Gastrocnemius medialis (tissue), 4 donors: ENCODE results near the gene POLR3GL. TPM values are rescaled to one million over a fixed set of nuclear protein-coding genes. Genes with fewer than 3 reads are reported as not detected.
A peak's percentile ranks its signal among the peaks of the same experiment; 100 is the strongest.
"Not testable (repeated sequence)": the region's sequence is repeated elsewhere in the genome, so short reads cannot be mapped to it uniquely, and the experiment has no call there.

Source experiments
- ATAC-seq, 2 donors: fragments of 150-250 bp; one replicate each; pipeline ENCODE4 v1.9.1; 2016
- DNase-seq, 2 donors: peaks; one replicate each; pipeline ENCODE4 v3.0.0-alpha.2; 2019
- H3K27ac ChIP-seq, 4 donors: fragments of 200-600 bp; sonication (generic); 1 replicate in 1 of 4; 2 replicates in 3 of 4; pipeline ENCODE4 v1.5.1; 2016 to 2018; ENCODE audit warnings: mild to moderate bottlenecking in 2 of 4, moderate library complexity in 1 of 4
- H3K27me3 ChIP-seq, 3 donors: fragments of 200-600 bp; sonication (generic) in 2 of 3; 1 replicate in 1 of 3; 2 replicates in 2 of 3; pipeline versions ENCODE4 v1.5.1 to v1.6.0; 2016 to 2019; ENCODE audit warnings: mild to moderate bottlenecking in 1 of 3, moderate library complexity in 1 of 3
- H3K36me3 ChIP-seq, 2 donors: fragments of 200-600 bp; sonication (generic) in 1 of 2; one replicate each; pipeline ENCODE4 v1.5.1; 2017 to 2018
- H3K4me1 ChIP-seq, 2 donors: fragments of 200-600 bp; sonication (generic) in 1 of 2; one replicate each; pipeline ENCODE4 v1.5.1; 2016 to 2017; ENCODE audit warnings: mild to moderate bottlenecking in 2 of 2
- H3K4me3 ChIP-seq, 4 donors: fragments of 200-600 bp; sonication (generic) in 3 of 4; 1 replicate in 1 of 4; 2 replicates in 3 of 4; pipeline ENCODE4 v1.5.1; 2016 to 2019; ENCODE audit warnings: mild to moderate bottlenecking in 2 of 4
- H3K9me3 ChIP-seq, 3 donors: fragments of 200-600 bp; sonication (generic) in 2 of 3; 1 replicate in 1 of 3; 2 replicates in 2 of 3; pipeline ENCODE4 v1.5.1; 2016 to 2019
- POLR2A ChIP-seq, 2 donors: fragments of 450-650 bp; IDR thresholded peaks; one replicate each; pipeline ENCODE4 v1.6.1; 2017; ENCODE audit warnings: antibody characterized with exemption in 2 of 2, mild to moderate bottlenecking in 2 of 2, moderate library complexity in 2 of 2
- in situ Hi-C, 4 donors: fragments of 200-750 bp; cut with MboI; loops; one replicate each; pipeline versions ENCODE4 v1.15.0 to v1.8.0; 2017; ENCODE audit warnings: low sequenced_read_pairs in 4 of 4
- intact Hi-C: fragments of 100-400 bp; cut with DNase I; formaldehyde crosslinking; loops from one replicate; pipeline ENCODE4 v1.15.1; 2023; ENCODE audit warnings: low total_unique reads
- total RNA-seq, 4 donors: library from RNA; depleted of rRNA; stranded (reverse); fragments of >200 nt; gene quantifications; one replicate each; pipeline versions ENCODE4 v1.1.0 to v1.2.3, GENCODE V29; 2016
- TF ChIP-seq, protein P1 (sequence below), 5 experiments: fragments of 450-650 bp in 3 of 5; fragments of 200-600 bp in 2 of 5; sonication (generic) in 2 of 5; IDR thresholded peaks in 4 of 5; conservative IDR thresholded peaks in 1 of 5; 1 replicate in 4 of 5; 2 replicates in 1 of 5; pipeline ENCODE4 v1.5.1; 2016 to 2019; ENCODE audit warnings: antibody characterized with exemption in 5 of 5, mild to moderate bottlenecking in 3 of 5, moderate library complexity in 3 of 5

POLR3GL gene
- total RNA-seq, 4 donors from 2014 or later = 43.5 to 78.8 (median 59.4) TPM

DNA sequence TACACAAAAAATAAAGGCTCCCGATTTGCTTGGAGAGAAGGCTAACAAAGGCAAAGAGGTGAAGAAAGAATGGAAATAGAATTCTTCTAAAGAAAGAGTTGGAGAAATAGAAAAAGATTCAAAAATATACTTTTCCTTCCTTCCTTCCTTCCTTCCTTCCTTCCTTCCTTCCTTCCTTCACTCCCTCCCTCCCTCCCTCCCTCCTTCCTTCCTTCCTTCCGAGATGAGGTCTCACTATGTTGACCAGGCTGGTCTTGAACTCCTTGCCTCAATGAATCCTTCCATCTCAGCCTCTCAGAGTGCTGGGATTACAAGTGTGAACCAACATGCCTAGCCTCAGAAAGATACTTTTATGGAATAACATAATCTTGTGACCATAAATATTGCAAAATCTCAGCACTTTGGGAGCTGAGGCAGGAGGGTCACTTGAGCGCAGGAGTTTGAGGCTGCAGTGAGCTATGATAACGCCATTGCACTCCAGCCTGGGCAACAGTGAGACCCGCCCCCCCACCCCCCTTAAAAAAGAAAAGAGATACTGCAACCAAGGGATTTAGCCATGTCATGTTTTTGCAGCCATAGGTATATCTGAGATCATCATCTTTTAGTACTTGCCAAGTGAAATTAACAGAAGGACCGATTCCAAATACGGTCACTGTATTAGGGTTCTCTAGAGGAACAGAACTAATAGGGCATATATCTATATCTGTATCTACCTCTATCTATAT, 58.1 kb downstream of the POLR3GL start:
- no peaks in the 10 kb centered on the region for H3K36me3 ChIP-seq
- H3K4me3 ChIP-seq = peak overlapping the region in 1 of 4 donors; percentile 71
- H3K27ac ChIP-seq = peak overlapping the region; percentile 92 to 95 (median 94)
- DNase-seq = no peak
- no peak for ATAC-seq
- intact Hi-C loops (no loop called here), in situ Hi-C loops (no loop called here)
- no peaks in the 10 kb centered on the region for H3K9me3 ChIP-seq
- H3K4me1 ChIP-seq = peaks cover 27 to 38% of the 10 kb centered on the region in 2 donors
- TF ChIP-seq, protein P1, sequence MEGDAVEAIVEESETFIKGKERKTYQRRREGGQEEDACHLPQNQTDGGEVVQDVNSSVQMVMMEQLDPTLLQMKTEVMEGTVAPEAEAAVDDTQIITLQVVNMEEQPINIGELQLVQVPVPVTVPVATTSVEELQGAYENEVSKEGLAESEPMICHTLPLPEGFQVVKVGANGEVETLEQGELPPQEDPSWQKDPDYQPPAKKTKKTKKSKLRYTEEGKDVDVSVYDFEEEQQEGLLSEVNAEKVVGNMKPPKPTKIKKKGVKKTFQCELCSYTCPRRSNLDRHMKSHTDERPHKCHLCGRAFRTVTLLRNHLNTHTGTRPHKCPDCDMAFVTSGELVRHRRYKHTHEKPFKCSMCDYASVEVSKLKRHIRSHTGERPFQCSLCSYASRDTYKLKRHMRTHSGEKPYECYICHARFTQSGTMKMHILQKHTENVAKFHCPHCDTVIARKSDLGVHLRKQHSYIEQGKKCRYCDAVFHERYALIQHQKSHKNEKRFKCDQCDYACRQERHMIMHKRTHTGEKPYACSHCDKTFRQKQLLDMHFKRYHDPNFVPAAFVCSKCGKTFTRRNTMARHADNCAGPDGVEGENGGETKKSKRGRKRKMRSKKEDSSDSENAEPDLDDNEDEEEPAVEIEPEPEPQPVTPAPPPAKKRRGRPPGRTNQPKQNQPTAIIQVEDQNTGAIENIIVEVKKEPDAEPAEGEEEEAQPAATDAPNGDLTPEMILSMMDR (IDR thresholded peaks at IDR 0.05 in 4 of 5, conservative IDR thresholded peaks at IDR 0.05 in 1 of 5) = no peak
- no peak for TF ChIP-seq POLR2A (IDR thresholded peaks at IDR 0.05)
- H3K27me3 ChIP-seq = peaks cover 0 to 3% (median 0%) of the 10 kb centered on the region in 3 donors

GRCh38 chr1:146025787-146026495, 61.5 kb downstream of the POLR3GL start:
- DNase-seq, H3K9me3 ChIP-seq, H3K36me3 ChIP-seq, in situ Hi-C loops, ATAC-seq, intact Hi-C loops, H3K27me3 ChIP-seq, H3K4me3 ChIP-seq: not testable (repeated sequence)
- H3K4me1 ChIP-seq = peaks cover 14 to 32% of the 10 kb centered on the region in 2 donors
- H3K27ac ChIP-seq = peak overlapping the region; percentile 29 to 94 (median 92)

- H3K27me3 ChIP-seq, H3K36me3 ChIP-seq, in situ Hi-C loops, intact Hi-C loops, ATAC-seq, H3K4me3 ChIP-seq, H3K9me3 ChIP-seq, DNase-seq: not testable (repeated sequence)
- H3K4me1 ChIP-seq = peaks cover 14 to 32% of the 10 kb centered on the region in 2 donors
- H3K27ac ChIP-seq = peak overlapping the region; percentile 29 to 94 (median 61)
Observed at GRCh38 chr1:146026650-146027049, 62.2 kb downstream of the POLR3GL start.

Other genes starting within 250 kb of the POLR3GL start
- not detected for gene CD160, start 245.2 kb upstream of the POLR3GL start, total RNA-seq
- 10 to 100 TPM; 16.1 to 65.4 (median 37.3) TPM for gene RNF115, start 140.6 kb upstream of the POLR3GL start, total RNA-seq
- gene POLR3C, start 140.5 kb upstream of the POLR3GL start, total RNA-seq = 10 to 100 TPM; 23.0 to 27.8 (median 26.4) TPM
- gene NUDT17, start 119.1 kb upstream of the POLR3GL start, total RNA-seq = 1 to 10 TPM in 1 of 4 donors, under 1 TPM in 2, not detected in 1; 0.46 to 2.2 (median 0.51) TPM
- gene PIAS3, start 105.6 kb upstream of the POLR3GL start, total RNA-seq = 10 to 100 TPM; 26.2 to 40.0 (median 35.7) TPM
- 10 to 100 TPM in 2 of 4 donors, 1 to 10 TPM in 2; 8.0 to 19.5 (median 10.7) TPM for gene ANKRD35, start 78.8 kb upstream of the POLR3GL start, total RNA-seq
- 10 to 100 TPM in 3 of 4 donors, 1 to 10 TPM in 1; 6.4 to 20.0 (median 14.7) TPM for gene ITGA10, start 54.6 kb upstream of the POLR3GL start, total RNA-seq
- 10 to 100 TPM; 23.2 to 46.0 (median 31.7) TPM for gene PEX11B, start 46.0 kb upstream of the POLR3GL start, total RNA-seq
- 100 to 1,000 TPM; 199 to 589 (median 381) TPM for gene RBM8A, start 37.2 kb upstream of the POLR3GL start, total RNA-seq
- gene LIX1L, start 6.7 kb upstream of the POLR3GL start, total RNA-seq = 100 to 1,000 TPM in 1 of 4 donors, 10 to 100 TPM in 3; 37.1 to 108 (median 75.4) TPM
- gene ANKRD34A, start 115 bp upstream of the POLR3GL start, total RNA-seq = 10 to 100 TPM in 1 of 4 donors, 1 to 10 TPM in 3; 3.3 to 19.0 (median 6.7) TPM
- 1,000 to 10,000 TPM; 1,815 to 2,839 (median 2,202) TPM for gene TXNIP, start 31.9 kb downstream of the POLR3GL start, total RNA-seq
- gene HJV, start 57.0 kb downstream of the POLR3GL start, total RNA-seq = 100 to 1,000 TPM; 274 to 585 (median 420) TPM
- gene NBPF10, start 180.1 kb downstream of the POLR3GL start, total RNA-seq = 1 to 10 TPM in 1 of 4 donors, under 1 TPM in 3; 0.55 to 4.0 (median 0.94) TPM